MG63 (cell line): ENCODE data around the gene KCNJ5. TPM values are rescaled to one million over a fixed set of nuclear protein-coding genes. Genes with fewer than 3 reads are reported as not detected.

Experiments
- DNase-seq: peaks from one replicate; pipeline ENCODE4 v3.0.0-alpha.2; 2020
- H3K27me3 ChIP-seq: fragments of 250-450 bp; sonication (Bioruptor Pico); 2 replicates; pipeline ENCODE4 v1.5.1; 2020; ENCODE audit warnings: mild to moderate bottlenecking, moderate library complexity
- H3K36me3 ChIP-seq: fragments of 250-450 bp; sonication (Bioruptor Pico); 2 replicates; pipeline ENCODE4 v1.5.1; 2020; ENCODE audit warnings: mild to moderate bottlenecking, moderate library complexity
- H3K4me3 ChIP-seq: fragments of 250-450 bp; sonication (Bioruptor Pico); 2 replicates; pipeline ENCODE4 v1.5.1; 2020; ENCODE audit warnings: mild to moderate bottlenecking, moderate library complexity
- H3K9me3 ChIP-seq: fragments of 250-450 bp; sonication (Bioruptor Pico); 2 replicates; pipeline ENCODE4 v1.5.1; 2020; ENCODE audit warnings: mild to moderate bottlenecking, moderate library complexity
- total RNA-seq: library from RNA; depleted of rRNA; stranded (reverse); fragments of >200 nt; shearing (Covaris generic); gene quantifications from 2 replicates; pipeline ENCODE4 v1.2.3, GENCODE V29; 2014; ENCODE audit warnings: low replicate concordance

KCNJ5 gene
- total RNA-seq, 1 experiment from 2014 or later: not detected

GRCh38 chr11:128946648-128947047, 55.5 kb downstream of the KCNJ5 start:
- H3K36me3 ChIP-seq: no peaks in the 10 kb centered on the region
- H3K9me3 ChIP-seq: no peaks in the 10 kb centered on the region
- no peaks in the 10 kb centered on the region for H3K27me3 ChIP-seq
- no peak overlapping the region for H3K4me3 ChIP-seq
- no peak for DNase-seq

GRCh38 chr11:128947773-128948172, 56.6 kb downstream of the KCNJ5 start:
- no peak for DNase-seq

GRCh38 chr11:128948583-128948982, 57.4 kb downstream of the KCNJ5 start:
- DNase-seq: no peak
- no peaks in the 10 kb centered on the region for H3K9me3 ChIP-seq
- H3K27me3 ChIP-seq: no peaks in the 10 kb centered on the region
- no peaks in the 10 kb centered on the region for H3K36me3 ChIP-seq
- no peak overlapping the region for H3K4me3 ChIP-seq

More at GRCh38 chr11:128947773-128948172, 56.6 kb downstream of the KCNJ5 start:
- no peaks in the 10 kb centered on the region for H3K27me3 ChIP-seq
- no peaks in the 10 kb centered on the region for H3K36me3 ChIP-seq
- no peak overlapping the region for H3K4me3 ChIP-seq
- H3K9me3 ChIP-seq: no peaks in the 10 kb centered on the region

GRCh38 chr11:128949791-128950454, 58.8 kb downstream of the KCNJ5 start:
- peak; percentile 39 for DNase-seq
- Histone ChIP-seq H3K27me3 (no peaks in the 10 kb centered on the region), H3K9me3 (no peaks in the 10 kb centered on the region), H3K4me3 (no peak overlapping the region), H3K36me3 (no peaks in the 10 kb centered on the region)

- Histone ChIP-seq H3K4me3 (no peak overlapping the region), H3K36me3 (no peaks in the 10 kb centered on the region), H3K9me3 (no peaks in the 10 kb centered on the region), H3K27me3 (no peaks in the 10 kb centered on the region)
- no peak for DNase-seq
These were observed 62.0 kb downstream of the KCNJ5 start for GRCh38 chr11:128953151-128953550.

GRCh38 chr11:128955636-128956035, 64.5 kb downstream of the KCNJ5 start:
- no peak for DNase-seq
- Histone ChIP-seq H3K4me3 (no peak overlapping the region), H3K27me3 (no peaks in the 10 kb centered on the region), H3K36me3 (no peaks in the 10 kb centered on the region), H3K9me3 (no peaks in the 10 kb centered on the region)

- Histone ChIP-seq H3K4me3 (no peak overlapping the region), H3K9me3 (no peaks in the 10 kb centered on the region), H3K36me3 (no peaks in the 10 kb centered on the region), H3K27me3 (no peaks in the 10 kb centered on the region)
- no peak for DNase-seq
These were observed 65.4 kb downstream of the KCNJ5 start for GRCh38 chr11:128956401-128957201.

GRCh38 chr11:128957202-128957482, 66.0 kb downstream of the KCNJ5 start:
- H3K27me3 ChIP-seq: no peaks in the 10 kb centered on the region
- no peaks in the 10 kb centered on the region for H3K9me3 ChIP-seq
- no peak for DNase-seq
- H3K4me3 ChIP-seq: no peak overlapping the region
- no peaks in the 10 kb centered on the region for H3K36me3 ChIP-seq

- Histone ChIP-seq H3K9me3 (no peaks in the 10 kb centered on the region), H3K36me3 (no peaks in the 10 kb centered on the region), H3K27me3 (no peaks in the 10 kb centered on the region), H3K4me3 (no peak overlapping the region)
- DNase-seq: no peak
These were observed 70.5 kb downstream of the KCNJ5 start for GRCh38 chr11:128961645-128962044.

GRCh38 chr11:128962896-128963295, 71.7 kb downstream of the KCNJ5 start:
- DNase-seq: no peak
- no peaks in the 10 kb centered on the region for H3K27me3 ChIP-seq
- H3K9me3 ChIP-seq: no peaks in the 10 kb centered on the region
- no peaks in the 10 kb centered on the region for H3K36me3 ChIP-seq
- H3K4me3 ChIP-seq: no peak overlapping the region

- Histone ChIP-seq H3K36me3 (no peaks in the 10 kb centered on the region), H3K4me3 (no peak overlapping the region), H3K27me3 (no peaks in the 10 kb centered on the region), H3K9me3 (no peaks in the 10 kb centered on the region)
- no peak for DNase-seq
These were observed 72.7 kb downstream of the KCNJ5 start for GRCh38 chr11:128963744-128964325.

GRCh38 chr11:128964463-128964930, 73.3 kb downstream of the KCNJ5 start:
- no peak overlapping the region for H3K4me3 ChIP-seq
- H3K9me3 ChIP-seq: no peaks in the 10 kb centered on the region
- no peaks in the 10 kb centered on the region for H3K27me3 ChIP-seq
- no peaks in the 10 kb centered on the region for H3K36me3 ChIP-seq
- DNase-seq: no peak

GRCh38 chr11:128965485-128965884, 74.3 kb downstream of the KCNJ5 start:
- H3K4me3 ChIP-seq: no peak overlapping the region
- DNase-seq: no peak
- no peaks in the 10 kb centered on the region for H3K36me3 ChIP-seq
- H3K27me3 ChIP-seq: no peaks in the 10 kb centered on the region
- H3K9me3 ChIP-seq: no peaks in the 10 kb centered on the region

GRCh38 chr11:128967578-128967977, 76.4 kb downstream of the KCNJ5 start:
- no peak for DNase-seq
- Histone ChIP-seq H3K4me3 (no peak overlapping the region), H3K36me3 (no peaks in the 10 kb centered on the region), H3K9me3 (no peaks in the 10 kb centered on the region), H3K27me3 (no peaks in the 10 kb centered on the region)

- H3K27me3 ChIP-seq: no peaks in the 10 kb centered on the region
- DNase-seq: no peak
- H3K9me3 ChIP-seq: no peaks in the 10 kb centered on the region
- no peaks in the 10 kb centered on the region for H3K36me3 ChIP-seq
- no peak overlapping the region for H3K4me3 ChIP-seq
These were observed 77.8 kb downstream of the KCNJ5 start for GRCh38 chr11:128968916-128969315.
